AG04450 (cell line): ENCODE results near the gene FADS3. TPM values are rescaled to one million over a fixed set of nuclear protein-coding genes. Genes with fewer than 3 reads are reported as not detected.

Experiments
- CTCF ChIA-PET: fragments of 300-600, 350-600 bp; formaldehyde crosslinking; extraction: SDS; loops from one replicate; lab custom pipeline; 2022; ENCODE audit warnings: antibody characterized with exemption, inconsistent platforms; lab: Charles Lee
- POLR2A ChIA-PET: fragments of 350-600 bp; formaldehyde crosslinking; extraction: SDS; loops from one replicate; lab custom pipeline; 2021; ENCODE audit warnings: antibody characterized with exemption, inconsistent platforms; lab: Yijun Ruan, JAX
- DNase-seq: peaks from one replicate; pipeline ENCODE4 v3.0.0-alpha.2; 2011; ENCODE audit warnings: low read depth, low spot score
- H3K27ac ChIP-seq: one replicate; pipeline ENCODE4 v1.5.1; 2012; ENCODE audit warnings: low read depth, low read length, control low read depth
- H3K27me3 ChIP-seq: one replicate; pipeline ENCODE4 v1.6.0; 2012; ENCODE audit warnings: low read length; ENCODE audit not compliant: control insufficient read depth, insufficient read depth
- H3K4me3 ChIP-seq: 2 replicates; pipeline ENCODE4 v1.5.1; 2011; ENCODE audit warnings: mild to moderate bottlenecking, low read depth, low read length, control low read depth
- H3K9me3 ChIP-seq: 2 replicates; pipeline ENCODE4 v1.5.1; 2012; ENCODE audit warnings: low read length; ENCODE audit not compliant: control insufficient read depth, insufficient read depth
- CTCF ChIP-seq: IDR thresholded peaks from 2 replicates; pipeline ENCODE4 v1.5.1; 2011; ENCODE audit warnings: low read depth, low read length, control low read depth, inconsistent platforms
- polyA plus RNA-seq: library from polyadenylated mRNA; depleted of rRNA; stranded (reverse); fragments of >200 nt; gene quantifications from 2 replicates; pipeline ENCODE4 v1.2.3, GENCODE V29; 2011

Gene FADS3
- polyA plus RNA-seq, 1 experiment = 38.9 TPM

GRCh38 chr11:61923166-61924063, 32.1 kb upstream of the FADS3 start:
- CTCF ChIA-PET = interaction anchor here (0.9 to 4.5 kb wide), 8 partner anchors 16 to 185 kb away, joined by 3 to 56 read pairs (median 4); no protein-coding TSS in a partner anchor
- H3K27ac ChIP-seq = peak overlapping the region; percentile 73
- no peak for TF ChIP-seq CTCF
- peak; percentile 34 for DNase-seq
- POLR2A ChIA-PET = interaction anchor here (0.6 to 1.1 kb wide), 2 partner anchors 17 to 44 kb away, joined by 3 read pairs; partner anchors contain the start of gene FTH1
- H3K4me3 ChIP-seq = no peak overlapping the region
- H3K9me3 ChIP-seq = no peaks in the 10 kb centered on the region
- H3K27me3 ChIP-seq = peaks cover 16% of the 10 kb centered on the region

- Histone ChIP-seq H3K4me3 (no peak overlapping the region), H3K27me3 (peaks cover 22% of the 10 kb centered on the region), H3K9me3 (no peaks in the 10 kb centered on the region), H3K27ac (peak overlapping the region; percentile 73)
- ChIA-PET POLR2A (no interaction called here), CTCF (interaction anchor here (0.9 to 4.5 kb wide), 6 partner anchors 17 to 186 kb away, joined by 3 to 56 read pairs (median 14); no protein-coding TSS in a partner anchor)
- no peak for TF ChIP-seq CTCF
- peak; percentile 27 for DNase-seq
Observed at GRCh38 chr11:61922539-61922938, 31.2 kb upstream of the FADS3 start.

- Histone ChIP-seq H3K27me3 (peaks cover 28% of the 10 kb centered on the region), H3K9me3 (no peaks in the 10 kb centered on the region), H3K4me3 (no peak overlapping the region), H3K27ac (no peak overlapping the region)
- no peak for DNase-seq
- no peak for TF ChIP-seq CTCF
- CTCF ChIA-PET = interaction anchor here (2.8 kb wide), 1 partner anchor 26 kb away, joined by 7 read pairs; no protein-coding TSS in a partner anchor
- POLR2A ChIA-PET = no interaction called here
Observed at GRCh38 chr11:61921446-61921845, 30.1 kb upstream of the FADS3 start.

GRCh38 chr11:61919705-61920631, 28.6 kb upstream of the FADS3 start:
- CTCF ChIA-PET = interaction anchor here (1.1 to 2.8 kb wide), 3 partner anchors 22 to 188 kb away, joined by 3 to 7 read pairs (median 6); no protein-coding TSS in a partner anchor
- no peak for TF ChIP-seq CTCF
- Histone ChIP-seq H3K27me3 (peaks cover 29% of the 10 kb centered on the region), H3K9me3 (no peaks in the 10 kb centered on the region), H3K4me3 (no peak overlapping the region), H3K27ac (no peak overlapping the region)
- no peak for DNase-seq
- POLR2A ChIA-PET = no interaction called here
